ENCODE data around the gene TTC27.

Gene TTC27

GRCh38 chr2:32663864-32664263 is 36.0 kb downstream of the TTC27 start:
- no peak for TF ChIP-seq CTCF (IDR thresholded peaks at IDR 0.05; ENCODE audit: low read depth, low read length)
- in situ Hi-C loops (cut with HindIII; ENCODE audit: low sequenced_read_pairs) = no loop called here
- no peak for DNase-seq (ENCODE audit: low read depth, low spot score)
- H3K4me3 ChIP-seq (ENCODE audit: low read depth, low read length) = no peak overlapping the region

GRCh38 chr2:32666704-32667103 is 38.9 kb downstream of the TTC27 start:
- DNase-seq (ENCODE audit: low read depth, low spot score) = no peak
- TF ChIP-seq CTCF (IDR thresholded peaks at IDR 0.05; ENCODE audit: low read depth, low read length) = no peak
- H3K4me3 ChIP-seq (ENCODE audit: low read depth, low read length) = no peak overlapping the region
- in situ Hi-C loops (cut with HindIII; ENCODE audit: low sequenced_read_pairs) = no loop called here

GRCh38 chr2:32668254-32668653 is 40.4 kb downstream of the TTC27 start:
- TF ChIP-seq CTCF (IDR thresholded peaks at IDR 0.05; ENCODE audit: low read depth, low read length) = no peak
- in situ Hi-C loops (cut with HindIII; ENCODE audit: low sequenced_read_pairs) = no loop called here
- DNase-seq (ENCODE audit: low read depth, low spot score) = no peak

GRCh38 chr2:32671885-32672533 is 44.2 kb downstream of the TTC27 start:
- no peak for DNase-seq (ENCODE audit: low read depth, low spot score)
- no peak for TF ChIP-seq CTCF (IDR thresholded peaks at IDR 0.05; ENCODE audit: low read depth, low read length)
- in situ Hi-C loops (cut with HindIII; ENCODE audit: low sequenced_read_pairs) = no loop called here
- H3K4me3 ChIP-seq (ENCODE audit: low read depth, low read length) = no peak overlapping the region

More at GRCh38 chr2:32668254-32668653, 40.4 kb downstream of the TTC27 start:
- no peak overlapping the region for H3K4me3 ChIP-seq (ENCODE audit: low read depth, low read length)

- in situ Hi-C loops (cut with HindIII; ENCODE audit: low sequenced_read_pairs) = no loop called here
- peak; percentile 70 for DNase-seq (ENCODE audit: low read depth, low spot score)
- no peak overlapping the region for H3K4me3 ChIP-seq (ENCODE audit: low read depth, low read length)
- no peak for TF ChIP-seq CTCF (IDR thresholded peaks at IDR 0.05; ENCODE audit: low read depth, low read length)
Measured at GRCh38 chr2:32678825-32679224, 51.0 kb downstream of the TTC27 start.

GRCh38 chr2:32680942-32681341 is 53.1 kb downstream of the TTC27 start:
- H3K4me3 ChIP-seq (ENCODE audit: low read depth, low read length) = no peak overlapping the region
- TF ChIP-seq CTCF (IDR thresholded peaks at IDR 0.05; ENCODE audit: low read depth, low read length) = no peak
- DNase-seq (ENCODE audit: low read depth, low spot score) = peak; percentile 22
- in situ Hi-C loops (cut with HindIII; ENCODE audit: low sequenced_read_pairs) = no loop called here

Data from astrocyte of the spinal cord (primary cell).